ENCODE measurements around the gene ELN.

DNA sequence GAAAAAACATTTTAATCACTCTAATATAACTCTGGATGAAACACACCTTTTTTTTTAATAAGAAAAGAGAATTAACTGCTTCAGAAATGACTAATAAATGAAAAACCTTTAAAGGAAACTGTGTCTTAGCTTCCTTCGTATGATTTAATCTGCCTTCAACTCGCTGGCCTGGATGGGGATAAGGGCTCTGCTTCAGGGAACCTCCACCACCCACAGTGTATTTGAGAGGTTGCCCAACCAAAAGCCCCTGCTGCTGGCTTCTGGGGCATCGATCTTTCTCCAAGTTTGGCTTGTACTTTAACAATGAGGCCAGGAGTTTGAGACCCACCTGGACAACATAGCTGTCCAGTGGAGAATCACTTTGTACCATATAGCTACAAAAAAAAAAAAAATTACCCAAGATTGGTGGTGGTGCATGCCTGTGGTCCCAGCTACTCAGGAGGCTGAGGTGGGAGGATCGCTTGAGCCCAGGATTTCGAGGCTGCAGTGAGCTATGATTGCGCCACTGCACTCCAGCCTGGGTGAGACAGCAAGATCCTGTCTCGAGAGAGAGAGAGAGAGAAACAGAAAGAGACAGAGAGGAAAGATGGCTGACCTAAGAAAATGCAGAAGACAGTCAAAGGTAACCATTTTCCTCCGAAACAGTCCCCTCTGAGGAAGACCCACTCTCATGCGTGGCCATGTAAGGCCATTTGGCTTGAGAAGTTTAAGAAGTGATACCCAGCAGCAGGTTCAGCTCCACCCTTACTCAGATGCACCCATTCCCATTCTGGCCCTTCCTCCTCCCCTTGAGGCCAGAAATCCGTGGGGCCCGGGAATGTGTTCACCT lies 42.0 kb downstream of the ELN start:
- TF ChIP-seq, protein P1, sequence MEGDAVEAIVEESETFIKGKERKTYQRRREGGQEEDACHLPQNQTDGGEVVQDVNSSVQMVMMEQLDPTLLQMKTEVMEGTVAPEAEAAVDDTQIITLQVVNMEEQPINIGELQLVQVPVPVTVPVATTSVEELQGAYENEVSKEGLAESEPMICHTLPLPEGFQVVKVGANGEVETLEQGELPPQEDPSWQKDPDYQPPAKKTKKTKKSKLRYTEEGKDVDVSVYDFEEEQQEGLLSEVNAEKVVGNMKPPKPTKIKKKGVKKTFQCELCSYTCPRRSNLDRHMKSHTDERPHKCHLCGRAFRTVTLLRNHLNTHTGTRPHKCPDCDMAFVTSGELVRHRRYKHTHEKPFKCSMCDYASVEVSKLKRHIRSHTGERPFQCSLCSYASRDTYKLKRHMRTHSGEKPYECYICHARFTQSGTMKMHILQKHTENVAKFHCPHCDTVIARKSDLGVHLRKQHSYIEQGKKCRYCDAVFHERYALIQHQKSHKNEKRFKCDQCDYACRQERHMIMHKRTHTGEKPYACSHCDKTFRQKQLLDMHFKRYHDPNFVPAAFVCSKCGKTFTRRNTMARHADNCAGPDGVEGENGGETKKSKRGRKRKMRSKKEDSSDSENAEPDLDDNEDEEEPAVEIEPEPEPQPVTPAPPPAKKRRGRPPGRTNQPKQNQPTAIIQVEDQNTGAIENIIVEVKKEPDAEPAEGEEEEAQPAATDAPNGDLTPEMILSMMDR (IDR thresholded peaks at IDR 0.05; ENCODE audit: low read depth, low read length, poor library complexity, severe bottlenecking) = no peak
- TF ChIP-seq EZH2phosphoT487 (IDR thresholded peaks at IDR 0.05; ENCODE audit: borderline replicate concordance, low read length) = no peak
